Measurements from ENCODE around the gene CDC42BPG.

CDC42BPG gene

GRCh38 chr11:64793271-64794160, 50.9 kb downstream of the CDC42BPG start:
- in situ Hi-C loops (cut with MboI; ENCODE audit: low sequenced_read_pairs), result no loop called here

GRCh38 chr11:64792482-64792881, 52.0 kb downstream of the CDC42BPG start:
- in situ Hi-C loops (cut with MboI; ENCODE audit: low sequenced_read_pairs), result no loop called here

- in situ Hi-C loops (cut with MboI; ENCODE audit: low sequenced_read_pairs), result no loop called here
Measured at GRCh38 chr11:64791781-64792291, 52.6 kb downstream of the CDC42BPG start.

DNA sequence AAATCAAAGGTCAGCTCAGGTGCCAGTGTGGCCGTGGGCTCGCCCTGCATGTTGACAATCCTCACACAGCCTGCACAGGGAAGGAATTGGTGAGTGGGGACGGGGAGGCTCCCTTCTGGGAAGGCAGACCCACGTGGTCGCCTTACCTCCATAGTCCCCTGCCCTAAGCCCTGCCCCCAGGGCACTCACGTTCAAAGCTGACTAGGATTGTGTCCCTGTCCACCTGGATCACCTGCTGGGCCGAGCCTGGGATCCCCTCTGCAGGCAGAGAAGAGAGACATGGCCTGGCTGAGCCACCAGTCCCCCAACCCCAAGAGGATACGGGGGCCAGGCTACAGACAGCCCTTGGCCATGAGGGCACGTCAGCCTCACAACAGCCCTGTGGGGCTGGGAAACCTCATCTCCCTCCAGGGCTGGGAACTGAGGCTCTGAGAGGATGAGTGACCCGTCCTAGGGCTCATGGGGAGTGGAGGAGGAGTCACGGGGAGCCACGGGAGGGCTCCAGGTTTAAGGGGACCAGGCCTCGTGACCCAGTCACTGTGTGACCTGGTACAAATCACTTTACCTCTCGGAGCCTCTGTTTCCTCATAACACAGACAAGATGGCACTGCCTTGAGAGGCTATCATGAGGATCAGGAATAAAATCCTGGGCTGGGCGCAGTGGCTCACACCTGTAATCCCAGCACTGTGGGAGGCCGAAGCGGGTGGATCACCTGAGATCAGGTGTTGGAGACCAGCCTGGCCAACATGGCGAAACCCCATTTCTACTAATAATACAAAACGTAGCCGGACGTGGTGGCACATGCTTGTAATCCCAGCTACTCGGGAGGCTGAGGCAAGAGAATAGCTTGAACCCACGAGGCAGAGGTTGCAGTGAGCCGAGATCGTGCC, 54.0 kb downstream of the CDC42BPG start:
- in situ Hi-C loops (cut with MboI; ENCODE audit: low sequenced_read_pairs), result no loop called here

DNA sequence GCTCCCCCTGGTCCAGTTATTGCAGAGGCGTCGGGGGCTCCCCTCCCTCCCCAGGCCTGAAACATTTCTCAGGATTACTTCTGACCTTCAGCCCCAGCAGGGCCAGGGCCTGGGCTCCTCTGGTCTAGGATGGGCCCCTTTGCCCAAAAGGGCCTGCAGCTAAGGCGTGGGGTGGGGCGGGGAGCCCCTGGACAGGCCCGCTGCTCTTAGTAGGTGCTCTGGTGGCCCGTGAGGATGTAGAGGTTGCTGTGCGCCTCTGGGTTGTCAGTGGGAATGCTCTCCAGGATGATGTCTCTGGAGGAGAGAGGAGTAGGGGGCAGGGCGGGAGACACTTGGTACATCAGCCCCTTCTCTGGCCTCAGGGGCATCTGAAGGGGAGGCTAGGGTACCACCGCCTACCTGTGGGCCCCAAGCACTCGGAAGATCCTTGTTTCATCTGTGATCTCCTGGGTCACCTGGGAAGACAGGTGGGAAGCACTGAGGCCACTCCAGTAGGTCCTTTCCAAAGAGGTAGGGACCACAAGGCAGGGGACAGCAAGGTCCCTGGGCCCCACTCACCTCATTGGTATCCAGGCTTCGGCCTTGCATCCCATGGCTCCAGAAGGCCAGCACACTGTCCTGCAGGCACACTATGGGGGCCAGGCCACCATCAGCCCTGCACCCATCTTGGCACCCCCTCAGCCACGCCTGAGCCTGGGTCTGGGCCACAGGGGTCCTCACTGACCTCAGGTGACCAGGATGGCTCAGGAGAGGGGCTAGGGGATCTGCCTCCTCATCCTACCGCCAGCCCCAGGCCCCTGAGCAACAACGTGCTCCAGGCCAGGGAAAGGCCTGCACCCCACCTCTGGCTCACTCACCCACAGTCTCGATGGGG, 54.9 kb downstream of the CDC42BPG start:
- in situ Hi-C loops (cut with MboI; ENCODE audit: low sequenced_read_pairs), result no loop called here

- in situ Hi-C loops (cut with MboI; ENCODE audit: low sequenced_read_pairs), result no loop called here
Measured at GRCh38 chr11:64788321-64789215, 55.9 kb downstream of the CDC42BPG start.

- in situ Hi-C loops (cut with MboI; ENCODE audit: low sequenced_read_pairs), result no loop called here
Measured at GRCh38 chr11:64787526-64788320, 56.7 kb downstream of the CDC42BPG start.

DNA sequence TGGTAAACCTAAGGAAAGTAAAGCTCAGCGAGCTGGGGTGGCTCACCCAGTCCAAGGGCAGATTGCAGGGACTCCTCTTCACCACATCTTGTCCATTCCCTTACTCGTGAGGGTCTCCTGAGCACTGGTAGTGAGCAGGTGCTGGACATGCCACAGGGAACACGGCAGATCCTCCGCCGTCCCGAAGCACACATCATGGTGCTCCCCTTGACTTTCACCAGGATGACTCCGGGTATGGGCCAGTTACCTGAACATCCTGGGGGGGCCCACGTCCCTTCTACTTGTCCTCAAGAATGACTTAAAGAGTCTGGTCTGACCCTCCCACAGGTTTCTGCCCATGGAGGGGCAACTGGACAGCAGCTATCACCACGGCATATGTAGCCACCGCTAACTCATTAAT, 58.1 kb downstream of the CDC42BPG start:
- in situ Hi-C loops (cut with MboI; ENCODE audit: low sequenced_read_pairs), result no loop called here

DNA sequence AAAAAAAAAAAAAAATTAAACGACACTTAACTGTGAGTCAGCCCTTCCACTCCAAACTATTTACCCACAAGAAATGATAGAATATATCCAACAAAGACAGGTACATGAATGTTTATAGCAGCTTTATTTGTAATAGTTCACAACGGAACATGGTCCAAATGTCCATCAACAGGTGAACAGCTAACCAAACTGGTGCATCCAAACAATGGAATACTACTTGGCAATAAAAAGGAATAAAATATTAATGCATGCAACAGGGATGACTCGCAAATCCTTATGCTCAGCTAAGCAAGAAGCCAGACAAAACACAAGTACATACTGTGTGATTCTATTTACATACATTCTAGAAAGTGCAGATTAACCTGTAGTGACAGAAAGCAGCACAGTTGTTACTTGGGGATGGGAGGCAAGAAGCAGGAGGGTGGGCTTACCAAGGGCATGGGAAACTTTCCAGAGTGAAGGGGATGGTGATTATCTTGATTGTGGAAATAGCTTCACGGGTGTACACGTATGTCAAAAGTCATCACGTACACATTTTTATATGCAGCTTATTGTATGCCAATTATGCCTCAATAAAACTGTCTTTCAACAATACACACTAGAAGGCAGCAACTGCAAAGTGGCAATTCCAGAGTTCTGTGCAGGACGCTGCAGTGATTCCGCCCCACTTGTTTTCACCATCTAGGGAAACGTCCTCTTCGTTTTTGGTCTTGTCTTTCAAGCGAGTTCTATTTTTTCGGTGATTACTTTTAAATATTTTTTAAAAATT, 59.5 kb downstream of the CDC42BPG start:
- in situ Hi-C loops (cut with MboI; ENCODE audit: low sequenced_read_pairs), result no loop called here

- in situ Hi-C loops (cut with MboI; ENCODE audit: low sequenced_read_pairs), result no loop called here
Measured at GRCh38 chr11:64778473-64779298, 65.8 kb downstream of the CDC42BPG start, which contains the start of gene SF1. Gene SF1 (minus strand): TSS chr11:64778542. CDS start chr11:64778392, 150 bp downstream.

GRCh38 chr11:64778223-64778472, 66.3 kb downstream of the CDC42BPG start:
- in situ Hi-C loops (cut with MboI; ENCODE audit: low sequenced_read_pairs), result no loop called here

DNA sequence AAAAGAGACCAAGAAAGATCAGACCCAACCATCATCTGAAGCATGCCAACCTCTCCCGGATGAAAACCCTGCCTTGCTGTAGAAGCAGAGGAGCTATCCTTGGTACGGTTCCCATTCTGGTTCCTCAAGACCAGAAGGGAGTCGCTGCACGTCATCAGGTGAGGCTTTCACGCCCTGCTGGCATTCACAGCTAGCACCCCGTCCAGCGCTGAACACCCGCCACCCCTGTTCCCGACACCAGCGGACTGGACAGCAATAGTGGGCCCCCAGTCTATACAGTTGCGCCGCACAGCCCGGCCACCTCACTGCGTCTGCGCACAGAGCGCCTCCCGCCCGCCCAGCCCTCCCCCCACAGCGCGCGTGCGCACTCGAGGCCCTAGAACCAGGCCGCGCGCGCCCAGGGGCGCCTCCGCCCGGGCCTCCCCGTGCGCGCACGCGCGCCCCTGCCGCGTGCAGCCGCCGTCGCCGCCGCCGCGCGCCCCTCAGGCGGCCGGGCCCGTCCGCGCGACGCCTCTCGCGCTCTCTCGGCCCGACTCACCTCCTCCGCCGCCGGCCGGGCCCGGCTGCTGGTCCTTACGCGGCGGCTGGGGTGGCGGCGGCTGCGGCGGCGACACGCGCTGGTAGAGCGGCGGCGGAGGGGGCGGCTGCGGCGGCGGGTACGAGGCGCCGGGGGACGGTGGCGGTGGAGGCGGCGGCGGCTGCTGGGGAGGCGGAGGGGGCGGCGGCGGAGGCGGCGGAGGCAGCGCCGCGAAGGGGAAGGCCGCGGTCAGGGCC, 66.8 kb downstream of the CDC42BPG start:
- in situ Hi-C loops (cut with MboI; ENCODE audit: low sequenced_read_pairs), result no loop called here

DNA sequence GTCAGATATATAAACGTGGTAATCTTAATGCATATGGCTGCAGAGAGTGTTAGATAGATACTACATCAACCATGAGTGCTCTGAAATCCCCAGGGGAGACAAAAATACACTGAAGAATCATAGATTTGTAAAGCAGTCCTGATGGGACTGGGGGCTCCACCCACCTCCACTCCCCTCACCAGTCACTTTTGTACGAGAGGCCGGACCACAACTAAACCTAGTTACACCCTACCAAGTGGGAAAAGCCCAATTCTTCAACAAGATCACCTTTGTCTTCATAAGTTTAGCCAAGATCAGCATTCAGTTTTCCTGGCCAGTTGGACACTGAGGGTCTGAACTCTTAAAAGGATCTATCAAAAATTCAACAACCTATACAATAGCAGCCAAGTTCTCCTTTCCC, 67.6 kb downstream of the CDC42BPG start:
- in situ Hi-C loops (cut with MboI; ENCODE audit: low sequenced_read_pairs), result no loop called here

GRCh38 chr11:64776425-64776824, 68.0 kb downstream of the CDC42BPG start:
- in situ Hi-C loops (cut with MboI; ENCODE audit: low sequenced_read_pairs), result no loop called here

DNA sequence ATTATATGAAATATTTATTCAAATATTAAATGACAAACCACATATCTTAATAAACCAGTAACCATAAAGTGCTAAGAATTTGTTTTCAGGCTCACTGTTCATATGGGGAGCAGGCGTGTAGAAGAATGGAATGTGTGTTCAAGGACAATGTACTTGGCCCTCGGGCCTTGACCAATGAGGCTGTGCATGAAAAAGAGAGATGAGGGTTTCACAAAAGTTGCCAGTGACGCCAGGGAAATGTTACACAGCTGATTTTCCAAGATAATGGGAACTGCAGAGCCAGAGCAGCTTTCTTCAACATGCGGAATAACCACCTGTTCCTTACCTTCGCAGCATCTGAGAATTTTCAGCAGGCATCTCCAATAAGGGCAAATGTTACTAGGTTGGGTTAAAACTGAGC, 70.3 kb downstream of the CDC42BPG start:
- in situ Hi-C loops (cut with MboI; ENCODE audit: low sequenced_read_pairs), result no loop called here
